HG02678 (cell line): ENCODE measurements around the gene PCNX2.

Source experiments
- ATAC-seq: cut with Tn5 transposase; IDR thresholded peaks from one replicate; pipeline ENCODE4 v1.9.1; 2021; ENCODE audit warnings: mild to moderate bottlenecking, moderate library complexity; ENCODE audit not compliant: unreplicated experiment

The PCNX2 gene

DNA sequence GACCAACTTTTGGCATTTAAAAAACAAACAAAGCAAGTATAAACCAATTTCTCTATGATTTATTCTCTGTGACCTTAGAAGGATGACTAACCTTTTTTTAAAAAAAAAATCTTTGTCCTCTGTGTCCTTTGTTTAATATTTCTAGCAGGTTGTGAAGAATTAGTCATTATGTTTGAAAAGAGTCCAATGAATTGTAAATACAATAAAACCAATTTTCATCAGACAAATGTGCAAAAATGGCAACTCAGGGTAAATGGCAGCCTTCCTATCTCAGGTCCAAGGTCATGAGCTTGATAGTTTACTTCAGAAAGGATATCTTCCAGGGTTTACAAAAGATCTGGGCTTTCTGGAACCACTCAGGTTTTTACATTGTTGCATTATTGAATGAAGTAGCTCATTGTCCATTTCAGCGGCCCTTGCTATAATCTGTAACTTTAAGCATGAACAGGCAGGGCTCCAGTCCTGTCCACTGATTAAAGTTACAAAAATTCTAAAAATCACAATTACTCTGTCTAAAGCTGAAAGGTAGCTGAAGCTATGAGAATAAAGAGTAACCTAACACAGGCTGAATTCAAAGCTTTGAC, 20.3 kb upstream of the PCNX2 start:
- ATAC-seq: no peak

DNA sequence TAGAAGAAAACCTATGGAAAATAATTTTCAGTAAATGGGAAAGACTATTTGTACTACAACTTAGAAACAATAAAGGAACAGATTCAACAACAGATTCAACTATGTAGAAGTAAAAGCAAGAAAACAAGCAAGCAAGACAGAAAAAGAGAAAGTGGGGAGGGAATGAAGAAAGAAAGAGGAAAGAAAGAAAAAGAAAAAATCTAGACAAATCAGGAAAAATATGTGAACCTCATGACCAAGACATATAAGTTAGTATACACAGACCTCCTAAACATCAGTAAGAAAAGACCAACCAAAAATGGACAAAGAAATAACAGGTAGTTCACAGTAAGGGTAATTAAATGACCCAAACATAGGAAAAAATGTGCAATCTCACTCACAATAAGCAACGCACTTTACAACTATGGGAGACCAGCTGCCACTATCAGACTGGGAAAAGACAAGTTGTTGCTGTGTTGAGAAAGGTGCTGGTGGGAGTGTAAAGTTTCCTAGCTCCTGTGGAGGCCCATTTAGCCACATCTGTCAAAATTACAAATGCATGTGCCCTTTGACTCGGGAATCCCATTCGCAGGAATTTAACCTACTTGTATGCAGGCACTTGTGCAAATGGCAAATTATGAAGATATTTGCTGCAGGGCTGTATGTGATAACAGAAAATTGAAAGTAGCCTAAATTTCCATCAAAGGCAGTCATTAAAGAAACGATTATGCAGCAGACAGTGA, 18.1 kb upstream of the PCNX2 start:
- no peak for ATAC-seq

DNA sequence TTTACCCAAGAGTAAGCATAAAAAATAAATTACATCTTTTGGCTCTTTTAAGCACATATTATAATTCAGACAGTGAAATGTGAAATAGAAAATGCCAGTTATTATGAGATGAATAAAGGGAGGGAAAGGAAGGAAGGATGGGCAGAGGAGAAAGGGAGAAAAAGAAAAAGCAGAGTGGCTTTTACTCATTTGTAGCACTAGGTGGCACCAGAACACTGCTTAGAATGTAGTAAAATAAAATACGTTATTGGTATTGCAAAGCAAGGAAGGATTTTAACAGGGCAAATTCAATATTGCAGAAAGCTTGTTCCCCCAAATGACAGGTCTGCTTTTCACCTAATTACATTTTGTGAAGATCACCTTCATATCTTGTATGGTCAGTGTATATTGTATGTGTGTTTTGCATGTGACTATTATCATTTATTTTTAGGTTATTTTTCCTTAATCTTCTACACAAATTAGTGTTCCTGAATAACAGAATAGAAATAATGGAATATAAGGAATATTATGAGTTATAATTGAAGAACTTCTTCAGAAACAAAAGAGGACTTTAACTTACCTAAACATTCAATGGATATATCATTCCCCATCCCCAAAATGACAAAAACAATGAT, 9.1 kb upstream of the PCNX2 start:
- ATAC-seq: no peak

DNA sequence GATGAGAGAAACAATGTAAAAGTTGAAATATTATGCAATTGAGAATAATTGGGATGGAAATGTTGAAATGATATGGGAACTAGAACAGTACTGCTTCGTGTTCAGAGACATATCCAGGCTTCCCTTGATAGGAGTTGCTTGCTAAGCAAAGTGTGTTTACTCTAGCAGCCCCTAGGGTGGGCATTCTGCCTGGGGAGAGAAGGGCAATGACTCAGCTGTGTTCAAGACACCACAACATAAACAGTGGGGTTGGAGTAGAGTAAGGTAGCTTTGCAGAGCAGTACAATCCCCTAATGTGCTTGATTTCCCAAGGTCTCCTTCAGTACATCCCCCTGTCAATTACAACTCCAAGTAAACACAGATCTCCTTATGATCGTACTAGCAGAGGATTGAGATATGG, 4.8 kb upstream of the PCNX2 start:
- ATAC-seq: no peak

DNA sequence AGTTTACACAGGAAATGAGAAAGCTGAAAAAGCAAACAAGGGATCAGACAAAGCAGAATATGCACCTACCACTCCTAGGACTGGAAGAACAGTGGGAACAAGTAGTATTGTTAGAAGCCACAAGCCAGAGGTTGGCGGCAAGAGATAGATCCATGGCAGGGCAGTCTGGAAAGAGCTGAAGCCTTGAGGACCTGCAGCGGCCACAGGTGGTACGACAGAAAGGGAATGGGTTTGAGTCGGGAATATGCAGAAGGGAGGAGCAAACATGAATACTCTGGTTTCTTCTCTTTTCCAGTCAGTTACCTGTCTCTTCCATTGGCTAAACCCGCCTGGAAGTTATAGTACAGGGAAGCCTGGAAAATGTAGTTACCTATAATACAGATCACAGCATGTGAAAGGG, 3.9 kb upstream of the PCNX2 start:
- no peak for ATAC-seq

DNA sequence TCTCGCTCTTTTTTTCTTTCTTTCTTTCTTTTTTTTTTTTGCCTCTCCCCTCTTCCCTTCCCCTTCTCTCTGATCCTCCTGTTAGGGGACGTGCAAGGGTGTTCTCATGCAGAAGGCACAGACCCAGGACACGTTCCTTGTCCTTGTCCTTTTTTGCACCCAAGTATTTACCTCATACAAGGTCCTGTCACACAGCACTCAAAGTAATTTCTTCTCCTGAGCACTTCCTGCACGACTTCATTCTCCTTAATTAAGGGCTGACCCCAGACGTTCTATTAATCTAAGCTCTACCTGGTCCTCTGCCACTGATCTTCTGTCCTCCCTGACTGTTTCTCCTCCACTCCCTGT, 424 bp upstream of the PCNX2 start:
- no peak for ATAC-seq

GRCh38 chr1:233294913-233295236, 650 bp downstream of the PCNX2 start:
- peak; percentile 33 for ATAC-seq

DNA sequence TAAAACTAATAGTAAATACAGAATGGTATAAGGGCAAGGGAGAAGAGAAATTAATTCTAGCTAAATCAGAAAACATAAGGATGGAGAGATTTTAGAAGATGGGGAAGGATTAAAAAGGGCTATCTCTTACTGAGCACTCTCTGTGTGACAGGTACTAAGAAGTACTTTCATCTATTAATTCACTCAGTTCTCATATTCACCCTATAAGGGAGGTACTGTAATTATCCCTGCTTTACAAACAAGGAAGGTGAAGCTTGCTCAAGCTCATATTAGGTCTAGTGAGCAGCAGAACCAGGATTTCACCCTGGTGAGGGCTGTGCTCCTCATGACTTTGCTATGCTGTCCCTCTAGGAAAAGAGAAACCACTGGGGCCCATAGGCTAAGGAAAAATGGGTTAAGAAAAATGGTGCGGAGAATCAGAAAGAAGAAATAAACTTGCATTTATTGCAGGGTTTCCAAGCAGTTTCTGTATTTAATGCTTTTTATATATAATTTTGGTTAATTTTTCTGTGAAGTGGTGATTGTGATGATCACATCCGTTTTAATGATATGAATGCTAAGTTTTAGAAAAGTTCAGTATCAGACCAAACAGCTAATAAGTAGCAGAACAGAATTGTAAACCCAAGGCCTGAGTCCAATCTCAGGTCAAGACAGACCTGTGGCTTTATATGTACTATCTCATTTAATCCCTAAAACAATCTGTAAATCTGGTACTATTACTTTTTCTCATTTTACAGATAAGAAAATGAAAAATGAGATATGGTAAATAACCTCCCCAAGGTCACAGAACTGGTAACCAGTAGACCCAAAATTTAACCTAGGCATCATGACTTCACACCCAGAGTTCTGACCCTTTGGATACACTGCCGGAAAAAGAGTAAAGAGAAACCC, 1.7 kb downstream of the PCNX2 start:
- no peak for ATAC-seq

DNA sequence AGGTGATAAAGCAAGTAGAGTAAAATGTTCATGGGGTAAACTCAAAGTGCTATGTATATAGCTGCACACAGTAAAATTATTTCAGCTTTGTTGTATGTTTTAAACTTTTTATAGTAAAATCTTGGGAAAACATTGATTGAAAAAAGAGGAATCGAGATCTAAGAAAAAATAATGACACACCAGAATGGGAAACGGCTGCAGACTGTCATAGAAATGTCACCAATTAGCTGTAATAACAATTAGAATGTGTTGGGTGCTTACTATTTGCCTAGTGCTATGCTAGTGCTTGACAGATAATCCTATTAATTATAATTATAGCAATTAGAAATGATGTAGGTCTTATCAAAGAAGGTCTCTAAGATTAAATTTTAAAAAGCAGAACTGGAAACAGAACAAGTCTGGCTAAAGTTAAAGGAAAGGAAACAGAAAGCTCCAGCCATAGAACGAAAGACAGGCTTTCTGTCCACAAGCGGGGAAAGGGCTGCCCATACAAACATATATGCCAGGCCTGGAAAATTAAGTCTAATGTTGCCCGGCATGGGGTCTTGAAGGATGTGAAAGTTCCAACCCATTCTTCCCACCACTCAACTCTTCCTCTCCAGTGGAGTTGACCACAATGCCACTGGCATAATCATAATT, 5.0 kb downstream of the PCNX2 start:
- ATAC-seq: no peak

- ATAC-seq: no peak
Measured at GRCh38 chr1:233289676-233290075, 5.8 kb downstream of the PCNX2 start.

GRCh38 chr1:233282582-233282886, 13.0 kb downstream of the PCNX2 start:
- ATAC-seq: no peak

GRCh38 chr1:233281711-233282581, 13.6 kb downstream of the PCNX2 start:
- ATAC-seq: peak; percentile 93

DNA sequence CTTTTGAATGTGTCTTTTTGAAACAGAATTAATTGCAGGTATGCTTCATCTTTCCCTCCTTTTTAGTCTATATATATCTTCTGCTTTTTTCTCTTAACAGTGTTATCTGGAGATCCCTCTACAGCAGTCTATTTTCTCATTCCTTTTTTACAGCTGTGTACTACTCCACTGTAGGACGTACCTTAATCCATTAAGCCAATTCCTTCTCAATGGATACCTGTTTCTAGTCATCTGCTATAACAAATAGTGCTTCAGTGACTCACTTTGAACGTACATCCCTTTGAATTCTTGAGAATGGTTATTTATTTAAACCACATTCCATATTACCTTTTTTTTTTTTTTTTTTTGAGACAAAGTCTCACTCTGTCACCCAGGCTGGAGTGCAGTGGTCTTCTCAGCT, 15.6 kb downstream of the PCNX2 start:
- no peak for ATAC-seq

- ATAC-seq: no peak
Measured at GRCh38 chr1:233278631-233279030, 16.9 kb downstream of the PCNX2 start.

- no peak for ATAC-seq
Measured at GRCh38 chr1:233277637-233278606, 17.6 kb downstream of the PCNX2 start.

GRCh38 chr1:233269656-233270055, 25.9 kb downstream of the PCNX2 start:
- no peak for ATAC-seq

GRCh38 chr1:233268389-233269022, 27.0 kb downstream of the PCNX2 start:
- no peak for ATAC-seq

GRCh38 chr1:233261695-233262094, 33.8 kb downstream of the PCNX2 start:
- peak; percentile 11 for ATAC-seq

- peak; percentile 94 for ATAC-seq
Measured at GRCh38 chr1:233261206-233261605, 34.3 kb downstream of the PCNX2 start.
